HCT116 (cell line): ENCODE results near the gene LINS1. TPM values are rescaled to one million over a fixed set of nuclear protein-coding genes. Genes with fewer than 3 reads are reported as not detected.

Experiments
- ATAC-seq: fragments of 200-7000 bp; cut with Tn5 transposase; 2 replicates; pipeline ENCODE4 v1.9.1; 2020; ENCODE audit warnings: mild to moderate bottlenecking, moderate library complexity
- BruUV-seq: library from RNA; stranded (reverse); fragments of 400-500 nt; replicated peaks from 2 replicates; lab custom pipeline; 2021; lab: Mats Ljungman, UMichigan
- CTCF ChIA-PET: fragments of 300-600 bp; sonication (Branson Sonifier 250); formaldehyde crosslinking; loops from one replicate; lab custom pipeline; 2021; ENCODE audit warnings: antibody characterized with exemption; lab: Charles Lee
- POLR2A ChIA-PET: fragments of 300-600, 350-600 bp; sonication (Branson Sonifier 250); formaldehyde crosslinking; loops from one replicate; lab custom pipeline; 2021; ENCODE audit warnings: antibody characterized with exemption; lab: Charles Lee
- RAD21 ChIA-PET, 2 experiments: fragments of 300-600 bp; sonication (Branson Sonifier 250); formaldehyde crosslinking; loops; one replicate each; lab custom pipeline; 2023; ENCODE audit warnings: low total read pairs in 2 of 2; ENCODE audit not compliant: uncharacterized antibody in 2 of 2, unreplicated experiment in 2 of 2, low non-redundant PET in 1 of 2; lab: Charles Lee
- DNase-seq: peaks from one replicate; pipeline ENCODE4 v3.0.0-alpha.2; 2010; ENCODE audit warnings: low read depth, low spot score
- H2AFZ ChIP-seq: fragments of 200-600 bp; shearing (Covaris generic), sonication (generic); 2 replicates; pipeline ENCODE4 v1.6.1; 2017; ENCODE audit warnings: low read depth, mixed run types, mixed read lengths, antibody characterized with exemption, low read length; ENCODE audit not compliant: poor library complexity, severe bottlenecking
- H3K27ac ChIP-seq: 2 replicates; pipeline ENCODE4 v1.5.1; 2012; ENCODE audit warnings: low read depth, low read length
- H3K27me3 ChIP-seq: fragments of 200-600 bp; sonication (generic); 2 replicates; pipeline ENCODE4 v1.6.1; 2016; ENCODE audit warnings: mixed run types, low read length, mixed read lengths; ENCODE audit not compliant: insufficient read depth
- H3K36me3 ChIP-seq, 2 experiments: fragments of 200-500 bp in 1 of 2; fragments of 200-600 bp in 1 of 2; sonication (Bioruptor generic) in 1 of 2; sonication (generic) in 1 of 2; 2 replicates each; pipeline versions ENCODE4 v1.5.1 to v1.6.1; 2014 to 2016; ENCODE audit warnings: low read length in 2 of 2, inconsistent platforms in 1 of 2, mixed read lengths in 1 of 2, mixed run types in 1 of 2; ENCODE audit not compliant: insufficient read depth in 2 of 2, control insufficient read depth in 1 of 2
- H3K4me1 ChIP-seq, 2 experiments: fragments of 200-600 bp in 1 of 2; sonication (generic) in 1 of 2; 2 replicates each; pipeline versions ENCODE4 v1.5.1 to v1.6.1; 2012 to 2017; ENCODE audit warnings: low read length in 2 of 2, inconsistent platforms in 1 of 2, mild to moderate bottlenecking in 1 of 2, mixed read lengths in 1 of 2, mixed run types in 1 of 2, moderate library complexity in 1 of 2; ENCODE audit not compliant: insufficient read depth in 2 of 2, control insufficient read depth in 1 of 2
- H3K4me2 ChIP-seq: fragments of 200-600 bp; sonication (generic); 2 replicates; pipeline ENCODE4 v1.6.1; 2017; ENCODE audit warnings: mixed run types, low read length, mixed read lengths
- H3K4me3 ChIP-seq, 2 experiments: fragments of 200-600 bp in 1 of 2; sonication (generic) in 1 of 2; replicated peaks in 1 of 2; 2 replicates each; pipeline ENCODE4 v1.5.1; 2011 to 2016; ENCODE audit warnings: low read length in 2 of 2, control low read depth in 1 of 2, low read depth in 1 of 2, mild to moderate bottlenecking in 1 of 2, mixed read lengths in 1 of 2, mixed run types in 1 of 2
- H3K79me2 ChIP-seq: fragments of 200-600 bp; sonication (generic); 2 replicates; pipeline ENCODE4 v1.6.1; 2017; ENCODE audit warnings: mild to moderate bottlenecking, mixed run types, low read length, moderate library complexity, mixed read lengths; ENCODE audit not compliant: insufficient read depth
- H3K9ac ChIP-seq: fragments of 200-600 bp; sonication (generic); 2 replicates; pipeline ENCODE4 v1.6.1; 2016; ENCODE audit warnings: low read length, mixed read lengths
- H3K9me2 ChIP-seq: fragments of 200-600 bp; sonication (generic), shearing (Covaris generic); 2 replicates; pipeline ENCODE4 v1.6.1; 2017; ENCODE audit warnings: mixed run types, mild to moderate bottlenecking, moderate library complexity; ENCODE audit not compliant: insufficient read depth
- H3K9me3 ChIP-seq, 2 experiments: fragments of 200-500 bp in 1 of 2; fragments of 200-600 bp in 1 of 2; sonication (Bioruptor generic) in 1 of 2; sonication (generic) in 1 of 2; 2 replicates each; pipeline ENCODE4 v1.6.1; 2014 to 2017; ENCODE audit warnings: low read length in 2 of 2, mixed read lengths in 2 of 2, inconsistent platforms in 1 of 2, low read depth in 1 of 2, mild to moderate bottlenecking in 1 of 2, mixed run types in 1 of 2, moderate library complexity in 1 of 2; ENCODE audit not compliant: control insufficient read depth in 1 of 2, insufficient read depth in 1 of 2
- H4K20me1 ChIP-seq: fragments of 200-600 bp; sonication (generic), shearing (Covaris generic); 2 replicates; pipeline ENCODE4 v1.6.1; 2017; ENCODE audit warnings: mixed run types, mild to moderate bottlenecking, moderate library complexity; ENCODE audit not compliant: insufficient read depth
- ELF1 ChIP-seq: IDR thresholded peaks from 2 replicates; pipeline ENCODE4 v1.6.1; 2012; ENCODE audit warnings: low read depth, borderline replicate concordance
- EZH2 ChIP-seq: fragments of 200-600 bp; sonication (generic); IDR thresholded peaks from 2 replicates; pipeline ENCODE4 v1.6.1; 2017; ENCODE audit warnings: antibody characterized with exemption, mixed run types
- FOSL1 ChIP-seq: IDR thresholded peaks from 2 replicates; pipeline ENCODE4 v1.6.1; 2012; ENCODE audit warnings: low read depth
- RAD21 ChIP-seq: IDR thresholded peaks from 2 replicates; pipeline ENCODE4 v1.6.1; 2012; ENCODE audit warnings: low read depth, mild to moderate bottlenecking
- REST ChIP-seq: IDR thresholded peaks from 2 replicates; pipeline ENCODE4 v1.6.1; 2012; ENCODE audit warnings: low read depth
- SRF ChIP-seq: IDR thresholded peaks from 2 replicates; pipeline ENCODE4 v1.6.1; 2012; ENCODE audit warnings: low read depth
- TCF7L2 ChIP-seq: IDR thresholded peaks from 2 replicates; pipeline ENCODE4 v1.7.0; 2011; ENCODE audit warnings: borderline replicate concordance, inconsistent platforms; ENCODE audit not compliant: insufficient read depth, insufficient read length; ENCODE audit errors: extremely low read depth
- ZFX ChIP-seq: fragments of 450-650 bp; IDR thresholded peaks from 2 replicates; pipeline ENCODE4 v1.6.1; 2017
- intact Hi-C: fragments of 100-400 bp; cut with micrococcal nuclease; formaldehyde crosslinking; loops from 2 replicates; pipeline ENCODE4 v1.10.0; 2022
- total RNA-seq: library from RNA; stranded (reverse); gene quantifications from one replicate; pipeline ENCODE4 v1.2.1, GENCODE V29; 2021; ENCODE audit not compliant: unreplicated experiment

The LINS1 gene
- total RNA-seq, 1 experiment from 2014 or later, result 14.7 TPM

GRCh38 chr15:100645671-100646070 lies 43.7 kb upstream of the LINS1 start:
- peaks cover 16% of the 10 kb centered on the region; the same call in 1 of the 2 replicates for H3K79me2 ChIP-seq
- CTCF ChIA-PET, result no interaction called here

GRCh38 chr15:100642950-100643338 lies 41.0 kb upstream of the LINS1 start:
- no TSS peak for BruUV-seq
- no peak for TF ChIP-seq SRF
- TF ChIP-seq EZH2, result no peak
- TF ChIP-seq FOSL1, result no peak
- TF ChIP-seq REST, result no peak
- TF ChIP-seq ZFX, result no peak
- TF ChIP-seq TCF7L2, result no peak
- intact Hi-C loops, result no loop called here
- DNase-seq (no peak), ATAC-seq (no peak)
- ChIA-PET POLR2A (no interaction called here), RAD21 (no interaction called here), CTCF (no interaction called here)
- Histone ChIP-seq H3K79me2 (peaks cover 27% of the 10 kb centered on the region), H3K36me3 (no peaks in the 10 kb centered on the region), H3K27me3 (no peaks in the 10 kb centered on the region), H3K9me2 (no peaks in the 10 kb centered on the region), H3K27ac (no peak overlapping the region), H3K4me2 (no peak overlapping the region), H4K20me1 (no peaks in the 10 kb centered on the region), H3K4me3 (no peak overlapping the region), H3K4me1 (no peaks in the 10 kb centered on the region), H2AFZ (no peak overlapping the region), H3K9ac (no peak overlapping the region), H3K9me3 (no peaks in the 10 kb centered on the region)

More at GRCh38 chr15:100645671-100646070, 43.7 kb upstream of the LINS1 start:
- no peak for DNase-seq
- H3K27me3 ChIP-seq, result no peaks in the 10 kb centered on the region
- H3K36me3 ChIP-seq, result no peaks in the 10 kb centered on the region
- TF ChIP-seq ELF1 (no peak), RAD21 (no peak)
- TF ChIP-seq, all 23 proteins: peak for 0
- Histone ChIP-seq H3K9ac (no peak overlapping the region), H3K4me2 (no peak overlapping the region), H3K4me1 (no peaks in the 10 kb centered on the region), H4K20me1 (no peaks in the 10 kb centered on the region), H3K9me3 (no peaks in the 10 kb centered on the region), H3K27ac (no peak overlapping the region), H3K4me3 (no peak overlapping the region), H2AFZ (no peak overlapping the region), H3K9me2 (no peaks in the 10 kb centered on the region)
- intact Hi-C loops, result no loop called here
- POLR2A ChIA-PET, result no interaction called here
- RAD21 ChIA-PET, result no interaction called here
- ATAC-seq, result no peak
- BruUV-seq, result no TSS peak
